HT1080 (cell line): ENCODE data around the gene ZNF354C. TPM values are rescaled to one million over a fixed set of nuclear protein-coding genes. Genes with fewer than 3 reads are reported as not detected.

Source experiments
- DNase-seq: peaks from one replicate; pipeline ENCODE4 v3.0.0-alpha.2; 2015; ENCODE audit warnings: low read depth
- total RNA-seq: library from RNA; depleted of rRNA; stranded (reverse); fragments of >200 nt; shearing (Covaris generic); gene quantifications from 2 replicates; pipeline ENCODE4 v1.2.3, GENCODE V29; 2014

ZNF354C gene
- total RNA-seq, 1 experiment from 2014 or later = 1.9 TPM

DNA sequence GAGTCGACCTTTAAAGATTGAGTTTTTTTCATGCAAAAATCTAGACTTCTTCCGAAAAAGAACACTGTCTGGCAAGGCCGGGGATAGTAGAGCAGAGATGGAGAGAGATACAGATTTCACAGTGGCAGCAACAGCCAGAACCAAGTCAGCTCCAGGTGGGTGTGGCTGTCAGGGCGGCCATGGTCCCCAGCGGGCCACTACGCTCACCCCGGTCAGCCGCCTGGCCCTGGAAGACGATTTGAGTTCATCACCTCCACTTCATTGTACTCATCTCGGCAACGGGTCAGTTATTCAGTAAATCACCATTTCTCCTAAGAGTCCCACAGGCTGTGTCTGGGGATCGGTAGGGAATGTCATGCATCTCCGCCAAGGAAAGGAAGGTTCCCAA lies 53.0 kb downstream of the ZNF354C start:
- no peak for DNase-seq

DNA sequence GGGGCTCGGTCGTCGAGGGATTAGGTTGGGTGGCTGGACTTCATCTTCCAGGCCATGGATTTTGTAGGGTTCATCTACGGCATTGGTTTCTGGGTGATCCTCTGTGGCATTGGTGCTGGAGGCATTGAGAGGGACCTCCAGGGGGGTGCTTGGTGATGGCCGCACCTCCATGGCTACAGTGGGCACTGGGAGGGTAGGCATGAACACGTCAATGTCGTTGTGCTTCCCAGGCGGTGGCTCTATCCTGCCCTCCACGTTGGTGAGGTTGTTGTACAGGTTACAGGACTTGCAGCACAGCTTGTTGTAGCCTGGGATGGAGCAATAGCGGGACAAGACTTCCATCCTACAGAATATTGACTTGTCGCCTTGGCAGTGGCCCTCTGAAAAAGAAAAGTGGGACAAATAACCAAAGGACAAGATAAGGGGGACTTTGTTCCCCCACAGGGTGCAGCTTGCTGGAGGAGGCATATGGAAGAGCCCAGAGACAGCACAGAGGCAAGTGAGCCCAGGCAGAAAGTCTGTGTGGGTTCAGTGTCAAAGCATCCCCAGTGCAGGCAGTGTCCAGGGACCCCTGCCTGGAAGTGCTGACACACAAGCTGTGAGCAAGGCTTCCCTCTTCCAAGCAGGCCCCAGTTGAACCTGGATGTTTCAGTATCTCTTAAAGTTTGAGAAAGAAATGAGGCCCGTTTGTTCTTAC lies 53.9 kb downstream of the ZNF354C start:
- DNase-seq = no peak

DNA sequence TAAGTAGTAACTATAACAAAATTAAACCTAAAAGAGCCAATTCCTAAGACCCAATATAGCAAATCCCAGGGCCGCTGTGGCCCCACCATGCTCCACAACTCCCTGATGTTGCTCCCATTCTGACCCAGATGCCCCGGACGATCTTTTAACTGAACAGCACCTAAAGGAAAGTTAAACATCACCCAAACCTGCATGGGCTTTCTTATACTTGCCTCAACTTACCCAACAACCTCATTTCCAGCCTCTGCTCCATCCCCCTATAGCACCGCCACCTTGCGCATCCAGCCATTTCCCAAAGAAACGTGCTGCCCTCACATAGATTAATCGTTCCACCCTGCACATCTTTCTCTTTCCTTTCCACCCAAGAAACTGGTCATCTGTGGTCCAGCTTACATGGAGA lies 54.6 kb downstream of the ZNF354C start:
- DNase-seq = no peak

DNA sequence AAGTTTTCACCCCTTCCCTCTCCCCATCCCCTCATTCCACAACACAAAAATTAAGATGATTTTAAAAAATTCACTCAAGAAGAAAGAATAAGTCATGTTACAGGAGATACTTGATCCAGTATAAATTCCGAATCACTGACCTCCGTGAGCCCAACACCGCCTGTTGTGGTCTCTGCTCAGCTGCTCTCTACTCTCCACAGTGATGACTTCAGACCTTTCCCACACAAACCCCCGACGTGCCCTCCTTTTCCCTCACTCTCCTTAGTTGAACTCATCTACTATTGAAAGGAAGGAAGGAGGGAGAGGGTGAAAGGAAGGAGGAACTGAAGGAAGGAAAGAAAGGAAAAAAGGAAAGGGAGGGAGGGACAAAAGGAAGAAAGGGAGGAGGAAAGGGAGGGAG lies 55.1 kb downstream of the ZNF354C start:
- DNase-seq = no peak

DNA sequence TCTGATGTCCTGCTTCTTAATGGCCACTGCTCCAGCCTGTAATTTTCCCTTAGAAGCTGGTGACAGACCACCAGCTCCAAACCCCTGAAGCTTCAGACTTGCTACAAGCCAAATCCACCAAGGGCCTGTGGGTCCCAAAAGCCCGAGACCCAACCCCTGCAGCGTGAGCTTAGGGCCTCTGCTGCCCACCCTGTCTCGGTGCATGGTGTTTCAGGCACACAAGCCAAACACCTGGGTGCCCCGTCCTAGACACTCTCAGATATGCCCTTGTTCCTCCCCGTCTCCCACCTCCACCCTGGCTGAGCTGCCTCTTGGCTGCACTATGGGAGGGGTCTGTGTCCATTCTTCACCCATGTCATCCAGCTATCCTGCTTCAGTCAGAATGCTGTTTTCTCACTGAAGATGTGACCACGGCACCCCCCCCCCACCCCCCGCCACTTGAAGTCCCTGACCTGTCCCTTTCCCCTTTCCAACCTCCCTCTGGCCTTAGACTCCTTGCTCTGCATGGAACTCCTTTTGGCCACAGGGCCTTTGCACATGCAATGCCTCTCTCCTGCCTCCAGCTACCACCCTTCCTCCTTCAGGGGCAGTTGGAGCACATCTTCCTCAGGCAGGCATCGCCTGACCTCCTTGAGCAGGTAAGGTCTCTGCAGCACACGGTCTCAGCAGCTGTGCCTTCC lies 55.8 kb downstream of the ZNF354C start:
- DNase-seq = no peak

DNA sequence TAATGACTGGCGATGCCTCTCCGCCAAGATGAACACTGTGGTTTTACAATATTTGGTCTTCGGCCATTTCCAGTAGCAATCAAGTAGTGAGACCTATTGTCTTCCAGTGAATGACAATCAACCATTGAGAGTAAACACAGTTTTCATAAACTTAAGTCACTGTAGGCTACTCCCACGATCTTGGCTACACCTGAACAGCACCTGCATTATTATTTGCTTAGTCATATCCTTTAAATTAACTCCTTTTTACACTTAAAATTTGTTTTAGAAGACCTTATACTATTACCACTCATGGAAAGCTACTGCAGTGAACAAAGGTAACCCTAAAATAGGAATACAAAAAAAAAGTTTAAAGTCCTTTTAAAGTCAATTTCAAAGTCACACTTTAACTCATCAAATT lies 58.2 kb downstream of the ZNF354C start:
- DNase-seq = no peak

DNA sequence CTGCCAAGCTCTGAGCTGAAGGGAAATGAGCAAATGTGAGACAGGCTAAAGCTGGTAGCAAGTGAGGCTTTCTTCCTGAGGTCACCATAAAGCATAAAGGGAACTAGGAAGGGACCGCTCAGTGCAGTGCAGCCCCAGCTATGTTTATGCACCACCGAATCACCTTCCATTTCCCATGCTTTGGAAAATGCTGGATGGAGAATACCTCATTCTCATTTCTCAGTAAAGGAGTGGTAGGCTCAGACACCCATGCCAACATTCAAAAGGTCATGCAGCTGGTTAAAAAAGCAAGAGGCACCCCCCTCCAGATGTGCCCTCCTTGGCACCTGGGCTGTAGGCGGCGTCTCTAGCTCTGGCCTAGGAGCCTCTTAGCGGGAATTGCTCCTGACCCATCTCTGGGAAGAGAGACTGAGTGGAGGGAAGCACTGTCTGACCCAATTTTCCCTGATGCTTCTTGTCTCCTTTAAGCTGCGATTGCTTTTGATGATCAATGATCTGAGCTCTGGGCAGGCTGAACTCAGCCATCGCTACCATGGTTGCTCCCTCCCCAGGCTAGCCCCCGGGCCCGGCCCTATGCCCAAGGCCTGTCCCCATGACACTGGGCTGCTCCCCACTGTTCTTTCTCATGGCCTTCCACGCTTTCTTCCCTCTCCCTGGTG lies 58.7 kb downstream of the ZNF354C start:
- no peak for DNase-seq

DNA sequence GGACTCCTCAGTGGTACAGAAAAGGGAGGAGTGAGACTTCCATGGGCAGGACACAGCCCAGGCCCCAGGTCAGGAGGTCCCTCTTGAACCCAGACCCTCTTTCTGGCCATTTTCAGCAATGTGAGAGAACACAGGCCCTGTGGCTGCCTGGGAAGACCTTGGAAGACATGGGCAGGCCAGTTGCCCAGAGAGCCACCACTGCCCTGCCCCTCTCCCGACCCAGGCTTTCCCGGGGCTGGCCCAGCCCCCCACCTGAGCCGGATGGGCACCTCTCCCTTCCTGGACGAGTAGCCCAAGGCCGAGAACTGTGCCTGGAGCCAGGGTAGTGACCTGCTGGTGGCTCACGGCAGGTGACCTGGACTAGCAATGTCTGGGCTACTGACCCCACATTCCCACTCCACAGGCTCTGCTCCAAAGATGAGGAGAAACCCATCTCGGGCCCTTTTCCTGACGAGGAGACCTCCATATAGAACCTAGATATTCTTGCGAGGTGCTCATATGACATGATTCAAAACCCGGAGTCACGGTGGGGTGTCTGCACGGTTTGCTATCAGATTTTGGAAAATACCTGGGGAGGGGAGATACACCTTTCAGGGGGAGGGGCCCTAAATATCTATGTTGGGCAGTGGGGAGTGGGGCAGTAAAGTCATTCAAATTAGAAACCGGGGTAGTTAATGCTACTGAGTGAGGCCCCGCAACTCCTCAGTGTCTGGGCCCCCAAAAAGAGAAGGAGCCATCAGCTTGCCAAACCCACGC lies 59.4 kb downstream of the ZNF354C start:
- no peak for DNase-seq

DNA sequence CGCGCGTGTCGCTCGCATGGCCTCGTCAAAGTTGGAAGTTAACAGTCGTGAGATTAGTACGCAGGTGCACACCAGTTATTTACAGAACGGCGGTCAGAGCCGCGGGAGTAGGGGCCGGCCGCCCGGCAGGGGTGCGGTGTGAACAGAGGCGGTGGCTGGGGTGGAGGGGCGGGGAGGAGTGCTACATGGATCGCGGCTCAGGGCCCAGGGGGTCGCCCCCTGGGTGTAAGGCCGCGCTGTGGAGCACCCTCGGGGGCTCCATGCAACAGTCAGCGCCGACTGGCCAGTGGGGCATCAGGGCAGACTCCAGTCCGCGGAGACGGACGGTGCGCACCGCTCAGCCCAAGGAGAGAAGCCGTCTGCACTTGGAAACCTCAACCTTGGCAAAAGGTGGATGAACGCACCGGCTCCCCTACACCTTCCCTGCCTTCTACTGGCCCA lies 60.3 kb downstream of the ZNF354C start:
- no peak for DNase-seq

DNA sequence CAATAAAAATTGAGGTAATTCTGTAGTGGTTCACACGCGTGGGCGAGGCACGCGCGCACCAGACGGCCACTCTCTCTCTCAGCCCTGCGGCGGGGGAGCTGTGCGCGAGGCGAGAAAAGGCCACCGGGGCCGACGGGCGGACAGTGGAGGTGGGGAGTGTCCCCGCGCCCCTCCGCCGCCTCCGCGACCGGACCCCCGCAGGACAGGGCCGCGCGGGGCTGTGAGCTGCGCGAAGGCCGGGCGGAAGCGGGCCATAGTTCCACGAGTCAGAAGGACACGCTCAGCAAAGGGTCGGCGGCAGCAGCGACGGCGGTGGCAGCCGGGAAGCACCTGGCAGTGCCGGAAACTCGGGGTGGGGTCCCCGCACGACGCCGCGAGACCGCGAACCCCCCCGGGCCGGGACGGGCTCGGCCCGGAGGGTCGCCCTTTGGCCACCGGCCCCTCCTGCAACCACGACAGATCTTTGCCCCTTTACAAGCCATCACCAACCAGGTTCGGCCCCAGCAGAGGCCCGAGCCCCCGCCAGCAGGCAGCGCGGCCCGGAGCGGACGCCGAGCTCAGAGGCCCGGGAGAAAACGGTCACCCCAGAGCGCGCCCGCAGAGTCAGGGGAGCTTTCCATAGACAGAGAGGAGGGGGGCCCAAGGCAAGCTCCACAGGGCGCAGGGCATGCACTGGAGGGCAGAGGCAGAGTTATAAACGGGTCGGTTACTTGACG lies 60.9 kb downstream of the ZNF354C start:
- no peak for DNase-seq

DNA sequence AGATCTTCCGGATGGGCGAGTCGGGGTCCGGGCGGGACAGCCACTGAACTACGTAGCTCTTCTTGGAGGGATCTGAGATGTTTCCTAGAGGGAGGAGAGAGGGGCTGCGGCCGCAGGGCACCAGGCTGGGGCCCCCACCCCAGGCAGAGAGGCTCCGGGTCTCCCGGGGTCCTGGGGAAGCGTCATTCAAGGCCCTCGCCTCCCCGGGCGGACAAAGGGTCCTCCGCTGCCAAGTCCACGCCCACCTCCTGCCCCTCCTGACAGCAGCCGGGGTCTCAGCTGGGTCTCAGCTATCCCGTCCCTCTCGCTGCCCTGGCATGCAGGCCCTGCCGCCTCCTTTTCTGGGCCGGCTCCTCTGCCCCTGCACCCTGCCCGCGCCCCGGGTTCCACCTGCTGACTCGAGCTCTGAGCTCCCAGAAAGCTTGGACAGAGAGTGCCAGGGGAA lies 61.5 kb downstream of the ZNF354C start:
- no peak for DNase-seq

DNA sequence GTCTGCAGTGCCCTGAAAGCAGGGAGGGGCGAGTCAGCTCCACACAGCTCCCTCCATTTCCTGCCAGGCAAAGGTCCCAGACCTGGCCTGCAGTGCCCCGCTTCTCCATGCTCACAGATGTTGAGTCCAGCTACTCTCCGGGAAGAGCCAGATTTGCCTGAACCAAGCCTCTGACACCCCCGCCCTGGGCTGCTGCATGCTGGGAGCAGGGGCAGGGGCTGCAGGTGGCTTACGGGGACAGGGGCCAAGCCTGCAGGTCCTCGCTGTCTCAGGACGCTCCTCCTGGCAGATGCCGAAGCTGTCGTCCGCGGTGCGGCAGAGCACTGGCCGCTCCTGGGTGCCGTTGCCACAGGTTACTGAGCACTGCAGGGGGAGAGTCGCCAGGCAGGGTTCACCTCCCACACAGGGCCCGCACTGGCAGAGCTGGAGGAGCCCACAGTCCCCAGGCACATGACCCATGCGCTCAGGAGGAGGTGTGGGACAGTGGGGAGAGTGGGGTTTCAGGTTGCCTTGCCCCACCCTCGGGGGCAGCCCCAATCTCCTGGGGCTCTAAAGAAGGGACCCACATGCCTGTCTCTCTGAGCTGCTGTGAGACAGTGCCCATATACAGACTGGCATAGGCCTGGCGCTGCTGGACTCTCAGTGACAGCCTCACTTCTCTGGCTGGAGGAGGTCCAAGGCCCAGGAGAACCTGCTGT lies 62.4 kb downstream of the ZNF354C start:
- no peak for DNase-seq

DNA sequence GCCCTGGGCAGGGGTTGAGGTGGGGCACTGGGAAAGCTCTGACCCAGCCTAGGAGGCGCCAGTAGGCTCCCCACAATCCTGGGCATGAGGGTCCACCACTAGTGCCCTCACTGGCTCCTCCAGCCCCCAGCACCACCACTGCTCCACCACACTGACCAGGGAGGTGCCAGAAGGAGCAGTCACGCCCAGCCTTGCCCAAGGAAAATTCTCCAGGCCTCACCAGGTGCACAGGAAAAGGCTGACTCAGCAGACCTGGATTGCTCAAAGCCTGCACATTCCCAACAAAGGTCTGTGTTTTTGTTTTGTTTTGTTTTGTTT lies 62.9 kb downstream of the ZNF354C start:
- DNase-seq = no peak

DNA sequence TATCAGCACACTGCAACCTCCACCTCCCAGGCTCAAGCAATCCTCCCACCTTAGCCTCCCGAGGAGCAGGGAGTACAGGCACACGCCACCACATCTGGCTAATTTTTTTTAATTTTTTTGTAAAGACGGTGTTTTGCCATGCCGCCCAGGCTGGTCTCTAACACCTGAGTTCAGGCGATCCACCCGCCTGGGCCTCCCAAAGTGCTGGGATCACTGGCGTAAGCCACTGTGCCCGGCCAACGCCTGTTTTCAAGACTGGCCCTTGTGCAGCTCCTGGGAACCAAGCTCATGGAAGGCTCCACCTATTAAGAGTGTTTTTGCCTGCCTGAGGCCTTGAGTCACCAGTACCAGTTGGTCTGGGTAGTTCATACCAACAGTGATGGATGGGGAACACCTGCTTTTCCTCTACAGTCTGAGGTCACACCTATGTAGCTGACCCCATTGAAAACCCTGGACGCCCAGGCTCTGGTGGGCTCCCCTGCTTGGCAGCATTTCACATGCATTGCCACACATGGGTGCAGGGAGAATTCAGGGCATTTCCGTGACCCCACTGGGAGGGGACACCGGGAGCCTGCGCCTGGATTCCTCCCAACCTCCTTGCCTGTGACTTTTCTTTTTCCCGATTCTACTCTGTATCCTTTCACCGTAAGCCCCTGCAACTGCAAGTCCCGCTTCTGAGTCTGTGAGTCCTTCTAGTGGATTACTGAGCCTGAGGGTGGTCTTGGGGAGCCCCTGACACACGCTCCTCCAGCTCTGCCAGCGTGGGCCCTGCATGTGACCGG lies 63.5 kb downstream of the ZNF354C start:
- DNase-seq = no peak

DNA sequence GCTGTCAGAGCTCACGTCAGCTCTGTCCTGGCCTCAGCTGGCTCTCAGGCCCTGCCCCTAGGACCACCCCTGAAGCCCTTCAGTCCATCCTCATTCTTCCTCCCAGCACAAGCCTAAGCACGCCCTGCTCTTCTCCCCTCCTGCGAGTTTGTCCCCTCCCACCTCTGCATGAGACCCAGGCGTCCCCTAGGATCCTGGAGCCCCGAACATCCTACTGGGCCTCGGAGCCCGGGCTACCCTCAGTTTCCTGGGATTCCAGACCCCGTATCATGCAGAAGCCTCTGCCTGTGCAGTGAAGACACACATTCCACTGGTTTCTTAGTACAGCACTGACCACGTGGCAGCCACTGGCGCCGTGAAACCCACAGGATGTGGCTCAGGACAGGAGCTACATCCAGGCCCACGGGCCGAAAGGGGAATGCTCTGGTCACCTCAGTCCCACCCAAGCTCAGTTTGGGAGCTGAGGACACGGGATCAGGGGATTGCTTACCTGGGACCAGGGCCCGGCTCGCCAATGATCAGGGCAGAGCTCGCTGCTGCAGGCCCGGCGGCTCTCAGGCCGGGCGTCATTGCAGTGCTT lies 64.2 kb downstream of the ZNF354C start:
- DNase-seq = no peak

DNA sequence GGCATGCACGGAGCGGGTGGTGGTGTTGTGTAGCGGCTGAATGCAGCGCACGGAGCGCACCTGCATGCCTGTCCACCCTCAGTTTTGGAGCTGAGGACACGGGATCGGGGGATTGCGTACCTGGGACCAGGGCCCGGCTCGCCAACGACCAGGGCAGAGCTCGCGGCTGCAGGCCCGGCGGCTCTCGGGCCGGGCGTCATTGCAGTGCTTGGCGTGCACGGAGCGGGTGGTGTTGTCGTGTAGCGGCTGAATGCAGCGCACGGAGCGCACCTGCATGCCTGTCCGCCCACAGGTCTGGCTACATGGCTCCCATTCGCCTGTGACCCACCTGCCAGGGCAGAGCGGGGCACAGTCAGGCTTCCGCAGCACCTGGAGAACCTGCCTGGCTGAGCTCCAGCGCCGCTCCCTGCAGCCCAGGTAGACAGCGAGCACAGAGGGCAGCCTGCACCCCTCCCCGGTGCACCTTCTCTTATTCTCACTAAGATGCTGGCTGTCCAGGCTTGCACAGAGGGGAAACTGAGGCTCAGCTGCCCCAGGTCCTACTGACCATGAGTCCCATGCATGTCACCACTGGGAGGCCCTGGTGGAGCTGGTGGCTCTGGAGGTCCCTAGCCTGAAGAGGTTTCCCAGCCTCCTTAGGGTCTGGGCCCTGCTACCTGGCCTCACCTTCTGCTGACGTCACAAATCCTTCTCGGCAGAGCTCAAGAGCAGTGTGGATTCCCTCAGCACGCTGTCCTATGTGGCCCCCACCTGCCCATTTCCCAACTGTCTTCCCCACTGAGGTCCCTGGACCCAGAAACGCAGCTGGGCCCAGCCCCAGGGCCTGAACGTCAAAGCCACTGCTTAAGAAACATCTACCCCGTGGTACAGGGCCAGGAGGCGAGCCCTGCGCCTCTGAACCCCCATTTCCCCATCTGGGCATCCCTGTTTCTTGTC lies 64.9 kb downstream of the ZNF354C start:
- no peak for DNase-seq

DNA sequence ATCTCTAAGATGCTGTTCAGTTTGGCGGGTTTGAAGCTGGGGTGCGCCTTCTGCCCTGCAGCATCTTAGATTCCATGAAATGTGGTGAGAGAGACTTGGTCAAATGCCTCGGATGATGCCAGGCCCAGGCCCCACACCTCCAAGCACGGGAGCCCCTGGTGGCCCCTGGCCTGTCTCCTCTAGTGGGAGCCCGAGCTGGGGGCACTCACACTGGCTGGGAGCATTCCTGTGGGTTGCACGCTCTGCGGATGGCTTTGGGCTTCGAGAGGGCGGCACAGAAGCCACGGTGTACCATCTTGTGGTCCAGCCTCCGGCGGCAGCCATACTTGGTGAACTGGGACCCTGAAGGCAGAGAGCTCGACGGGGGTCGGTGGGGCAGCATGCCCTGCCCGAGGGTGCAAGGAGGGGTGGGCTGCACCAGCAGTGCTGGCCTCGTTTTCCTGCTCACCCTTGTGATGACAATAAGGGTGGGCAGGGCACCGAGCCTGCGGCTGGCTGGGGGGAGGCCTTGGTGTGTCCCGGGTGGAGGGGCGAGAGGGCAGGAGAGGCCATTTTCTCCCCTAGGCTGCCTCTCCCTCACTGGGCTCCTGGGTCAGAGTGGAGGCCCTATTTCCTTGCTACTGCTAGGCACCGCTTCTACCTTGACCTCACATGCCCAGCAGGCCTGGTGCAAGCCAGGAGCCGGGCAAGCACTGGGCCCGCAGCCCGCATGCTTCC lies 65.8 kb downstream of the ZNF354C start:
- DNase-seq = no peak

DNA sequence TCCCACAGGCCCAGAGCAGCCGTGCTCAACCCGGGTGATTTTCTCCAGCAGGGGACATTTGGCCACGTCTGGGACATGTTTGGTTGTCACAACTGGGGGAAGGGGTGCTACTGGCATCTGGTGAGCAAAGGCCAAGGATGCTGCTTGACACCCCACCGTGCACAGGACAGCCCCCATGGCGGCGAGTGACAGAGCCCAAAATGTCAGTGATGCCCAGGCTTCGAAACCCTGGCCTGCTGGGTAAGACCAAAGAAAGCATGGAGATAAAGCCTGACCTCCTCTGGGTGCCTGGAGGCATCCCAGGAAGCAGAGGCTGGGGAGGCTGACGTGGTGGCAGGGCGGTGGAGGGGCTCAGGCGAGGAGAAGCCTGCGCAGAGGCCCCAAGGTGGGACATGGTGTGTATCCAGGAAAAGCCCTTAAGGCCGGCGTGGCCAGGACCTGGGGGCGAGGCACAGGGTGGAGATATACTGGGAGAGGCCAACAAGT lies 66.4 kb downstream of the ZNF354C start:
- DNase-seq = no peak
